PFSK-1 (cell line): Measurements from ENCODE around the gene WNT6.

ENCODE experiments used
- POLR2AphosphoS5 ChIP-seq: IDR thresholded peaks from 2 replicates; pipeline ENCODE4 v1.6.1; 2012; ENCODE audit warnings: low read depth, mild to moderate bottlenecking, control low read depth, low read length, moderate library complexity
- REST ChIP-seq, 2 experiments: IDR thresholded peaks; 2 replicates each; pipeline versions ENCODE4 v1.6.1 to v1.8.0; 2011 to 2012; ENCODE audit warnings: low read depth in 2 of 2, low read length in 2 of 2, control low read depth in 1 of 2, inconsistent platforms in 1 of 2, mild to moderate bottlenecking in 1 of 2, moderate library complexity in 1 of 2; ENCODE audit not compliant: insufficient read depth in 1 of 2
- SIN3A ChIP-seq: IDR thresholded peaks from 2 replicates; pipeline ENCODE4 v1.6.1; 2012; ENCODE audit warnings: mild to moderate bottlenecking, low read length, moderate library complexity, borderline replicate concordance; ENCODE audit not compliant: insufficient read depth
- TAF1 ChIP-seq: IDR thresholded peaks from 2 replicates; pipeline ENCODE4 v1.6.1; 2012; ENCODE audit warnings: low read length, control low read depth, borderline replicate concordance; ENCODE audit not compliant: insufficient read depth

GRCh38 chr2:218824004-218824403 lies 35.6 kb upstream of the WNT6 start:
- TF ChIP-seq POLR2AphosphoS5, result no peak
- no peak for TF ChIP-seq REST (IDR thresholded peaks at IDR 0.05; ENCODE audit: insufficient read depth in 1 of 2, low read depth in 2 of 2, low read length in 2 of 2)
- no peak for TF ChIP-seq SIN3A
- TF ChIP-seq TAF1, result no peak
